B cell (primary cell): ENCODE data around the gene WDR43. TPM values are rescaled to one million over a fixed set of nuclear protein-coding genes. Genes with fewer than 3 reads are reported as not detected.

Experiments used
- ATAC-seq: fragments of 200-7000 bp; cut with Tn5 transposase; one replicate; pipeline ENCODE4 v1.10.0; 2021; ENCODE audit warnings: low read depth, mild to moderate bottlenecking, moderate number of reproducible peaks, moderate library complexity
- CTCF ChIA-PET: fragments of 350-600 bp; sonication (Branson Sonifier 250); formaldehyde crosslinking; loops from one replicate; lab custom pipeline; 2021; ENCODE audit warnings: antibody characterized with exemption, inconsistent platforms; lab: Charles Lee
- POLR2A ChIA-PET: fragments of 350-600 bp; sonication (Branson Sonifier 250); formaldehyde crosslinking; loops from one replicate; lab custom pipeline; 2021; ENCODE audit warnings: antibody characterized with exemption; lab: Charles Lee
- DNase-seq: peaks from one replicate; pipeline ENCODE4 v3.0.0; 2013
- H2AFZ ChIP-seq: 2 replicates; pipeline ENCODE4 v1.6.1; 2012; ENCODE audit warnings: mild to moderate bottlenecking, low read depth, low read length; ENCODE audit not compliant: insufficient read depth, poor library complexity, severe bottlenecking
- H3K27ac ChIP-seq, 2 donors: 1 replicate in 1 of 2; 2 replicates in 1 of 2; pipeline ENCODE4 v1.5.1; 2012 to 2013; ENCODE audit warnings: low read length in 2 of 2, mild to moderate bottlenecking in 2 of 2, moderate library complexity in 1 of 2
- H3K27me3 ChIP-seq, 4 experiments: fragments of 200-600 bp in 1 of 4; sonication (generic) in 1 of 4; replicated peaks in 1 of 4; 1 replicate in 2 of 4; 2 replicates in 2 of 4; pipeline versions ENCODE4 v1.6.1 to v1.7.0; 2013 to 2016; ENCODE audit warnings: low read length in 3 of 4, mild to moderate bottlenecking in 2 of 4, mixed read lengths in 1 of 4, moderate library complexity in 1 of 4; ENCODE audit not compliant: insufficient read depth in 4 of 4, control insufficient read depth in 3 of 4; ENCODE audit errors: control extremely low read depth in 1 of 4
- H3K36me3 ChIP-seq, 2 experiments: replicated peaks in 1 of 2; 1 replicate in 1 of 2; 2 replicates in 1 of 2; pipeline versions ENCODE4 v1.6.1 to v1.7.1; 2013; ENCODE audit warnings: low read length in 1 of 2; ENCODE audit not compliant: insufficient read depth in 2 of 2, control insufficient read depth in 1 of 2; ENCODE audit errors: control extremely low read depth in 1 of 2, extremely low read depth in 1 of 2
- H3K4me1 ChIP-seq, 2 donors: fragments of 200-600 bp in 1 of 2; sonication (generic) in 1 of 2; 1 replicate in 1 of 2; 2 replicates in 1 of 2; pipeline versions ENCODE4 v1.5.1 to v1.6.1; 2013 to 2017; ENCODE audit warnings: low read length in 2 of 2; ENCODE audit not compliant: control insufficient read depth in 2 of 2, insufficient read depth in 2 of 2
- H3K4me2 ChIP-seq: replicated peaks from 2 replicates; pipeline ENCODE3; 2012; ENCODE audit warnings: mild to moderate bottlenecking, low read depth, low read length; ENCODE audit not compliant: poor library complexity, severe bottlenecking
- H3K4me3 ChIP-seq, 5 experiments: fragments of 200-600 bp in 1 of 5; sonication (generic) in 1 of 5; 1 replicate in 3 of 5; 2 replicates in 2 of 5; pipeline versions ENCODE4 v1.5.1 to v1.7.0; 2011 to 2016; ENCODE audit warnings: low read length in 4 of 5, mild to moderate bottlenecking in 4 of 5, low read depth in 2 of 5, control low read depth in 1 of 5, moderate library complexity in 1 of 5; ENCODE audit not compliant: insufficient read depth in 1 of 5; ENCODE audit errors: control extremely low read depth in 1 of 5, extremely low read depth in 1 of 5
- H3K79me2 ChIP-seq: fragments of 200-600 bp; sonication (generic); one replicate; pipeline ENCODE4 v1.6.0; 2016; ENCODE audit warnings: low read length; ENCODE audit not compliant: control insufficient read depth, insufficient read depth
- H3K9ac ChIP-seq: fragments of 200-600 bp; sonication (generic); 2 replicates; pipeline ENCODE4 v1.6.1; 2017; ENCODE audit warnings: mild to moderate bottlenecking, low read length, moderate library complexity
- H3K9me3 ChIP-seq, 3 donors: one replicate each; pipeline versions ENCODE4 v1.6.1 to v1.7.1; 2013; ENCODE audit warnings: low read length in 2 of 3; ENCODE audit not compliant: control insufficient read depth in 2 of 3, insufficient read depth in 1 of 3; ENCODE audit errors: control extremely low read depth in 1 of 3
- H4K20me1 ChIP-seq: 2 replicates; pipeline ENCODE4 v1.6.0; 2012; ENCODE audit warnings: mild to moderate bottlenecking, low read length; ENCODE audit not compliant: insufficient read depth, control insufficient read depth, poor library complexity, severe bottlenecking
- H3K27ac Mint-ChIP-seq: one replicate; pipeline ENCODE4 v1.8.0; 2021; ENCODE audit warnings: mixed read lengths
- H3K27me3 Mint-ChIP-seq: one replicate; pipeline ENCODE4 v1.8.0; 2021; ENCODE audit warnings: mixed read lengths
- H3K4me1 Mint-ChIP-seq: one replicate; pipeline ENCODE4 v1.8.0; 2021; ENCODE audit warnings: mixed read lengths
- H3K4me3 Mint-ChIP-seq: one replicate; pipeline ENCODE4 v1.8.0; 2021; ENCODE audit warnings: mixed read lengths
- H3K9me3 Mint-ChIP-seq: one replicate; pipeline ENCODE4 v1.8.0; 2022; ENCODE audit warnings: mixed read lengths; ENCODE audit not compliant: insufficient read depth
- EZH2 ChIP-seq: IDR thresholded peaks from 2 replicates; pipeline ENCODE4 v1.6.1; 2012; ENCODE audit warnings: borderline replicate concordance, low read depth, mild to moderate bottlenecking, moderate library complexity, low read length; ENCODE audit not compliant: insufficient read depth, poor library complexity, severe bottlenecking
- WGBS: methylation state at CpG from one replicate; pipeline ENCODE4 v1.1.5; 2013; ENCODE audit warnings: missing lambda C conversion rate; ENCODE audit not compliant: insufficient coverage; 5-methylcytosine and 5-hydroxymethylcytosine counted together
- intact Hi-C: fragments of 100-400 bp; cut with micrococcal nuclease; formaldehyde crosslinking; loops from one replicate; pipeline ENCODE4 v1.10.0; 2022
- polyA plus RNA-seq: library from polyadenylated mRNA; depleted of rRNA; stranded (reverse); fragments of >200 nt; gene quantifications from 2 replicates; pipeline ENCODE4 v1.2.3, GENCODE V29; 2012
- total RNA-seq, 2 donors: library from RNA; stranded (reverse); fragments of 120-200 nt in 1 of 2; gene quantifications; 1 replicate in 1 of 2; 2 replicates in 1 of 2; pipeline versions ENCODE4 v1.2.3 to v1.2.4, GENCODE V29; 2013 to 2022
- TF ChIP-seq, protein P1 (sequence below): fragments of 200-600 bp; IDR thresholded peaks from one replicate; pipeline ENCODE4 v1.8.0; 2022; ENCODE audit warnings: antibody characterized with exemption, mild to moderate bottlenecking

Gene WDR43
- total and polyA plus RNA-seq, 2 donors (not counting 1 experiment from before 2014, with no cell fraction given): 22.5 to 51.0 TPM

DNA sequence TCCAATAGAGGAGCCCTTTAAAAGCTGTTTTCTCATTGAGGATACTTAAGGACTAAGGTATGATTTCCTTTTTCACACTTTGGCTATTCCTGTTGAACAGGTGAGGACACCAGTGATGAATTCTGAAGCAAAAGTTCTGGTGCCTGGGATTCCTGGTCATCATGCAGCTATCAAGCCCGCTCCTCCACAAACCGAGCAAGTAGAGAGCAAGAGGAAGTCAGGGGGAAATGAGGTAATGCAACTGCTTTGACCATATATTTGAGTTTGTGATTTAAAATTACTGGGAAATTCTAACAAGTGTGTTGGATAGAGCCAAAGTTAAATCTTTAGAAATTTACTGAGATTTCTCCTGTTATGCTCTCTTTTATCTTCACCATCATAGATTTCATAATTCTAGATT lies 33.0 kb downstream of the WDR43 start:
- no peak overlapping the region for H3K27ac Mint-ChIP-seq
- no peaks in the 10 kb centered on the region for H3K9me3 Mint-ChIP-seq
- H3K36me3 ChIP-seq: peaks cover 13 to 90% of the 10 kb centered on the region in 2 experiments
- H3K4me1 Mint-ChIP-seq: no peaks in the 10 kb centered on the region
- no peak overlapping the region for H2AFZ ChIP-seq
- no peak for ATAC-seq
- no peak overlapping the region for H3K9ac ChIP-seq
- H3K27me3 Mint-ChIP-seq: no peaks in the 10 kb centered on the region
- no peak overlapping the region for H3K4me3 ChIP-seq
- 86% methylated on average over 2 of the region's 2 CpGs for WGBS
- no peak overlapping the region for H3K4me3 Mint-ChIP-seq
- H3K9me3 ChIP-seq: no peaks in the 10 kb centered on the region
- H3K27me3 ChIP-seq: no peaks in the 10 kb centered on the region
- TF ChIP-seq, protein P1, sequence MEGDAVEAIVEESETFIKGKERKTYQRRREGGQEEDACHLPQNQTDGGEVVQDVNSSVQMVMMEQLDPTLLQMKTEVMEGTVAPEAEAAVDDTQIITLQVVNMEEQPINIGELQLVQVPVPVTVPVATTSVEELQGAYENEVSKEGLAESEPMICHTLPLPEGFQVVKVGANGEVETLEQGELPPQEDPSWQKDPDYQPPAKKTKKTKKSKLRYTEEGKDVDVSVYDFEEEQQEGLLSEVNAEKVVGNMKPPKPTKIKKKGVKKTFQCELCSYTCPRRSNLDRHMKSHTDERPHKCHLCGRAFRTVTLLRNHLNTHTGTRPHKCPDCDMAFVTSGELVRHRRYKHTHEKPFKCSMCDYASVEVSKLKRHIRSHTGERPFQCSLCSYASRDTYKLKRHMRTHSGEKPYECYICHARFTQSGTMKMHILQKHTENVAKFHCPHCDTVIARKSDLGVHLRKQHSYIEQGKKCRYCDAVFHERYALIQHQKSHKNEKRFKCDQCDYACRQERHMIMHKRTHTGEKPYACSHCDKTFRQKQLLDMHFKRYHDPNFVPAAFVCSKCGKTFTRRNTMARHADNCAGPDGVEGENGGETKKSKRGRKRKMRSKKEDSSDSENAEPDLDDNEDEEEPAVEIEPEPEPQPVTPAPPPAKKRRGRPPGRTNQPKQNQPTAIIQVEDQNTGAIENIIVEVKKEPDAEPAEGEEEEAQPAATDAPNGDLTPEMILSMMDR: no peak
- TF ChIP-seq EZH2: no peak
- CTCF ChIA-PET: no interaction called here
- H3K4me2 ChIP-seq: no peak overlapping the region
- H3K79me2 ChIP-seq: peaks cover 6% of the 10 kb centered on the region
- intact Hi-C loops: no loop called here
- no peak overlapping the region for H3K27ac ChIP-seq
- DNase-seq: no peak
- no peaks in the 10 kb centered on the region for H3K4me1 ChIP-seq
- POLR2A ChIA-PET: no interaction called here
- H4K20me1 ChIP-seq: peaks cover 3% of the 10 kb centered on the region

DNA sequence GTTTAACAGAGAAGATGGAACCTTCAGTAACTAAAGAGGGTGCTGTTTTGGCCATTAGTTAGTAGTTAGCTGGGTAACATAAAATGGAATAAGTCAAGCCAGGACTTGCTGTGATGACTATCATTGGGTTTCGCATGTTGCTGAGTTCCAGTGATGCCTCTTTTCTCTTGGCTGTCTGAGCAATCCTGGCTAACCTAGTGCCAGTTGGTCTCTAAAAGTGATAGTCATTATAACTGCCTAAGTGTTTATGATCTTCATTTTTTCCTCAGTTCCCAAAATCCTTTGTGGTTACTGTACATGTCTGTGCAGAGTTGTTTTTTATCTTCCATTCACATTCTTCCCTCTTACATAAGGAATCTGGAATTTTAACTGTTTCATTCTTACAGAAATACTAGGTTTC lies 33.4 kb downstream of the WDR43 start:
- H2AFZ ChIP-seq: no peak overlapping the region
- H3K4me3 Mint-ChIP-seq: no peak overlapping the region
- H3K9me3 ChIP-seq: no peaks in the 10 kb centered on the region
- no peaks in the 10 kb centered on the region for H3K4me1 Mint-ChIP-seq
- H3K27me3 Mint-ChIP-seq: no peaks in the 10 kb centered on the region
- H3K4me2 ChIP-seq: no peak overlapping the region
- TF ChIP-seq EZH2: no peak
- TF ChIP-seq, protein P1: no peak
- ATAC-seq (no peak), DNase-seq (no peak)
- no peak overlapping the region for H3K27ac Mint-ChIP-seq
- H3K4me3 ChIP-seq: no peak overlapping the region
- H3K9ac ChIP-seq: no peak overlapping the region
- POLR2A ChIA-PET: no interaction called here
- H3K27me3 ChIP-seq: no peaks in the 10 kb centered on the region
- peaks cover 6% of the 10 kb centered on the region for H3K79me2 ChIP-seq
- H3K4me1 ChIP-seq: no peaks in the 10 kb centered on the region
- WGBS: 100% methylated on average over 1 of the region's 1 CpG
- peaks cover 10 to 92% of the 10 kb centered on the region in 2 experiments for H3K36me3 ChIP-seq
- CTCF ChIA-PET: no interaction called here
- H3K9me3 Mint-ChIP-seq: no peaks in the 10 kb centered on the region
- H4K20me1 ChIP-seq: no peaks in the 10 kb centered on the region
- H3K27ac ChIP-seq: no peak overlapping the region
- intact Hi-C loops: no loop called here
